GM23248 (cell line): Measurements from ENCODE around the gene DONSON. TPM values are rescaled to one million over a fixed set of nuclear protein-coding genes. Genes with fewer than 3 reads are reported as not detected.

Experiments
- DNase-seq: peaks from one replicate; pipeline ENCODE4 v3.0.0-alpha.2; 2015
- H2AFZ ChIP-seq: fragments of 200-600 bp; sonication (generic); 2 replicates; pipeline ENCODE4 v1.6.1; 2016; ENCODE audit warnings: antibody characterized with exemption
- H3F3A ChIP-seq: fragments of 200-600 bp; sonication (generic); 2 replicates; pipeline ENCODE4 v1.6.1; 2016; ENCODE audit warnings: mild to moderate bottlenecking, antibody characterized with exemption, mixed run types; ENCODE audit not compliant: insufficient read depth
- H3K27ac ChIP-seq: fragments of 200-600 bp; sonication (generic); 2 replicates; pipeline ENCODE4 v1.5.1; 2016; ENCODE audit warnings: mild to moderate bottlenecking
- H3K27me3 ChIP-seq: fragments of 200-600 bp; sonication (generic); replicated peaks from 2 replicates; pipeline ENCODE4 v1.6.1; 2016; ENCODE audit warnings: mild to moderate bottlenecking; ENCODE audit not compliant: insufficient read depth
- H3K36me3 ChIP-seq: fragments of 200-600 bp; sonication (generic); 2 replicates; pipeline ENCODE4 v1.6.1; 2016; ENCODE audit warnings: low read depth, mild to moderate bottlenecking
- H3K4me1 ChIP-seq: fragments of 200-600 bp; sonication (generic); 2 replicates; pipeline ENCODE4 v1.6.1; 2016; ENCODE audit warnings: mild to moderate bottlenecking; ENCODE audit not compliant: insufficient read depth
- H3K4me2 ChIP-seq: fragments of 200-600 bp; sonication (generic); one replicate; pipeline ENCODE4 v1.6.1; 2016; ENCODE audit warnings: mild to moderate bottlenecking; ENCODE audit not compliant: unreplicated experiment
- H3K4me3 ChIP-seq: fragments of 200-600 bp; sonication (generic); 2 replicates; pipeline ENCODE4 v1.5.1; 2016; ENCODE audit warnings: mild to moderate bottlenecking
- H3K79me2 ChIP-seq: fragments of 200-600 bp; sonication (generic); 2 replicates; pipeline ENCODE4 v1.6.1; 2016; ENCODE audit warnings: mild to moderate bottlenecking; ENCODE audit not compliant: insufficient read depth
- H3K9ac ChIP-seq: fragments of 200-600 bp; sonication (generic); 2 replicates; pipeline ENCODE4 v1.6.1; 2016; ENCODE audit warnings: mild to moderate bottlenecking
- H3K9me2 ChIP-seq: fragments of 200-600 bp; sonication (generic); 2 replicates; pipeline ENCODE4 v1.6.1; 2016; ENCODE audit warnings: mixed run types, mild to moderate bottlenecking, moderate library complexity; ENCODE audit not compliant: insufficient read depth
- H3K9me3 ChIP-seq: fragments of 200-600 bp; sonication (generic); one replicate; pipeline ENCODE4 v1.6.1; 2017; ENCODE audit warnings: low read depth
- H4K20me1 ChIP-seq: fragments of 200-600 bp; sonication (generic); 2 replicates; pipeline ENCODE4 v1.6.0; 2016; ENCODE audit not compliant: insufficient read depth
- EZH2 ChIP-seq: fragments of 200-600 bp; sonication (generic); IDR thresholded peaks from 2 replicates; pipeline ENCODE4 v1.6.1; 2018; ENCODE audit warnings: antibody characterized with exemption, mild to moderate bottlenecking; ENCODE audit not compliant: insufficient read depth, poor library complexity, severe bottlenecking
- EZH2phosphoT487 ChIP-seq: fragments of 200-600 bp; sonication (generic); IDR thresholded peaks from 2 replicates; pipeline ENCODE4 v1.6.1; 2018; ENCODE audit warnings: antibody characterized with exemption, moderate library complexity, mild to moderate bottlenecking, low read depth; ENCODE audit not compliant: insufficient read depth
- WGBS, 2 experiments: methylation state at CpG; one replicate each; pipeline ENCODE4 v1.1.6; 2015 to 2017; ENCODE audit warnings: low lambda C conversion rate in 2 of 2, low coverage in 1 of 2; ENCODE audit errors: missing lambda C conversion rate in 2 of 2; 5-methylcytosine and 5-hydroxymethylcytosine counted together
- in situ Hi-C: fragments of 300-500 bp; cut with MboI; formaldehyde crosslinking; loops from 2 replicates; pipeline ENCODE4 v1.15.0; 2020
- polyA plus RNA-seq: library from polyadenylated mRNA; unstranded; fragments of >200 nt; fragmentation: Nextera tagmentation; extraction: Ambion mirVana; gene quantifications from 2 replicates; pipeline ENCODE4 v1.2.1, GENCODE V29; 2016
- total RNA-seq: library from RNA; depleted of rRNA; stranded (reverse); fragments of >200 nt; shearing (Covaris generic); gene quantifications from 2 replicates; pipeline ENCODE4 v1.2.3, GENCODE V29; 2014

Gene DONSON
- total and polyA plus RNA-seq, 2 experiments from 2014 or later: 13.2 to 16.8 TPM

- H3K9ac ChIP-seq: no peak overlapping the region
- H4K20me1 ChIP-seq: peaks cover 7% of the 10 kb centered on the region
- H3K9me3 ChIP-seq: no peaks in the 10 kb centered on the region
- H3K4me1 ChIP-seq: peaks cover 8% of the 10 kb centered on the region; the same call in 1 of the 2 replicates
- H3K79me2 ChIP-seq: peaks cover 100% of the 10 kb centered on the region
- no peak overlapping the region for H3K4me3 ChIP-seq
- no peak for TF ChIP-seq EZH2
- no peak for TF ChIP-seq EZH2phosphoT487
- 89 to 91% methylated on average over 10 of the region's 10 CpGs for WGBS, 2 experiments
- in situ Hi-C loops: no loop called here
- H3K27ac ChIP-seq: no peak overlapping the region
- H3F3A ChIP-seq: peaks cover 47% of the 10 kb centered on the region
- peaks cover 83% of the 10 kb centered on the region for H3K36me3 ChIP-seq
- no peak overlapping the region for H2AFZ ChIP-seq
- no peaks in the 10 kb centered on the region for H3K27me3 ChIP-seq
- no peak overlapping the region for H3K4me2 ChIP-seq
- H3K9me2 ChIP-seq: no peaks in the 10 kb centered on the region
- no peak for DNase-seq
Observed at GRCh38 chr21:33559813-33560212, 28.7 kb downstream of the DONSON start.

GRCh38 chr21:33558777-33559421 lies 29.6 kb downstream of the DONSON start:
- H3K36me3 ChIP-seq: peaks cover 82% of the 10 kb centered on the region
- 90 to 92% methylated on average over 4 of the region's 4 CpGs for WGBS, 2 experiments

GRCh38 chr21:33557447-33557846 lies 31.0 kb downstream of the DONSON start:
- Histone ChIP-seq H3K36me3 (peaks cover 82% of the 10 kb centered on the region), H2AFZ (no peak overlapping the region), H3F3A (peaks cover 45% of the 10 kb centered on the region), H3K79me2 (peaks cover 100% of the 10 kb centered on the region), H3K9me2 (no peaks in the 10 kb centered on the region), H3K9me3 (no peaks in the 10 kb centered on the region), H3K27ac (no peak overlapping the region), H3K9ac (no peak overlapping the region), H3K4me1 (peaks cover 8% of the 10 kb centered on the region; the same call in 1 of the 2 replicates), H3K4me2 (no peak overlapping the region), H4K20me1 (peaks cover 7% of the 10 kb centered on the region), H3K27me3 (no peaks in the 10 kb centered on the region), H3K4me3 (no peak overlapping the region)
- WGBS, 2 experiments: 98 to 99% methylated on average over 19 of the region's 19 CpGs
- no peak for DNase-seq
- no peak for TF ChIP-seq EZH2phosphoT487
- no peak for TF ChIP-seq EZH2
- in situ Hi-C loops: no loop called here

More at GRCh38 chr21:33558777-33559421, 29.6 kb downstream of the DONSON start:
- TF ChIP-seq EZH2phosphoT487 (no peak), EZH2 (no peak)
- no peak for DNase-seq
- Histone ChIP-seq H2AFZ (no peak overlapping the region), H3K4me3 (no peak overlapping the region), H3K9ac (no peak overlapping the region), H3K27ac (no peak overlapping the region), H3K9me3 (no peaks in the 10 kb centered on the region), H3K27me3 (no peaks in the 10 kb centered on the region), H3K9me2 (no peaks in the 10 kb centered on the region), H4K20me1 (peaks cover 7% of the 10 kb centered on the region), H3K4me1 (peaks cover 8% of the 10 kb centered on the region; the same call in 1 of the 2 replicates), H3F3A (peaks cover 51% of the 10 kb centered on the region), H3K4me2 (no peak overlapping the region), H3K79me2 (peaks cover 100% of the 10 kb centered on the region)
- in situ Hi-C loops: no loop called here

GRCh38 chr21:33554982-33555344 lies 33.5 kb downstream of the DONSON start:
- in situ Hi-C loops: no loop called here

More at GRCh38 chr21:33554982-33555344, 33.5 kb downstream of the DONSON start:
- H3K9me2 ChIP-seq: no peaks in the 10 kb centered on the region
- no peak overlapping the region for H3K4me3 ChIP-seq
- peaks cover 8% of the 10 kb centered on the region; the same call in 1 of the 2 replicates for H3K4me1 ChIP-seq
- TF ChIP-seq EZH2phosphoT487 (no peak), EZH2 (no peak)
- H3K27me3 ChIP-seq: no peaks in the 10 kb centered on the region
- H3K9me3 ChIP-seq: no peaks in the 10 kb centered on the region
- H4K20me1 ChIP-seq: peaks cover 7% of the 10 kb centered on the region
- no peak overlapping the region for H3K9ac ChIP-seq
- H3F3A ChIP-seq: peaks cover 37% of the 10 kb centered on the region
- H3K27ac ChIP-seq: no peak overlapping the region
- no peak overlapping the region for H2AFZ ChIP-seq
- peaks cover 70% of the 10 kb centered on the region for H3K36me3 ChIP-seq
- no peak overlapping the region for H3K4me2 ChIP-seq
- peaks cover 100% of the 10 kb centered on the region for H3K79me2 ChIP-seq
- 97 to 98% methylated on average over 17 to 32 of the region's 32 CpGs for WGBS, 2 experiments
- no peak for DNase-seq
